Measurements from ENCODE around the gene UBE2E2. TPM values are rescaled to one million over a fixed set of nuclear protein-coding genes. Genes with fewer than 3 reads are reported as not detected.

UBE2E2 gene
- total and polyA plus RNA-seq, 2 experiments from 2014 or later = 29.0 to 75.4 TPM

DNA sequence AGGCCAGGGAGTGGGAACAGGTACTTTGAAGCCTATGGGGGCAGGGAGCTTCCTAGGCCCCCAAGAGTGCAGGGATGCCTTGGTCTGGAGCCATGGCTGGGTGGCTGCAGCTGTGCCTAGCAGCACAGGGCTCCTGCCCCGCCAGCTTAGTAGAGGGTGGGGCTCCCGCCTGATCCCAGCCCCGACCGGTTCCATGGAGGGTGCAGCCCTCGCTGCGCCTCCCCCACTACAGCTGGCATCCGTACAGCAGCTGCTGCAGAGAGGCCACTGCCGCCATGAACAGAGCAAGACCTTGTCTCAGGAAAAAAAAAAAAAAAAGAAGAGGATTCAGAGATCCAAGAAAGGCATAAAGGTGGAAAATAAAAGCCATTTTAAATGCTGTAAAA is 277.2 kb downstream of the UBE2E2 start:
- H3K9me3 ChIP-seq (ENCODE audit: low read depth) = no peaks in the 10 kb centered on the region
- no peak for DNase-seq
- no peaks in the 10 kb centered on the region for H3K4me1 ChIP-seq (ENCODE audit: insufficient read depth)
- H3F3A ChIP-seq (ENCODE audit: insufficient read depth) = no peaks in the 10 kb centered on the region
- no peaks in the 10 kb centered on the region; the same call in 1 of the 2 replicates for H3K79me2 ChIP-seq (ENCODE audit: insufficient read depth)
- in situ Hi-C loops (cut with MboI) = no loop called here
- H3K27me3 ChIP-seq (replicated peaks; ENCODE audit: insufficient read depth) = no peaks in the 10 kb centered on the region
- no peak overlapping the region for H3K27ac ChIP-seq
- H2AFZ ChIP-seq = no peak overlapping the region
- no peak overlapping the region for H3K9ac ChIP-seq
- H4K20me1 ChIP-seq (ENCODE audit: insufficient read depth) = no peaks in the 10 kb centered on the region
- 96% methylated on average over 8 of the region's 8 CpGs for WGBS, 2 experiments (ENCODE audit: low coverage in 1 of 2, low lambda C conversion rate in 2 of 2, missing lambda C conversion rate in 2 of 2)
- no peak for TF ChIP-seq EZH2 (IDR thresholded peaks at IDR 0.05; ENCODE audit: insufficient read depth, poor library complexity, severe bottlenecking)
- no peak for TF ChIP-seq EZH2phosphoT487 (IDR thresholded peaks at IDR 0.05; ENCODE audit: insufficient read depth, low read depth)
- H3K36me3 ChIP-seq (ENCODE audit: low read depth) = no peaks in the 10 kb centered on the region
- H3K9me2 ChIP-seq (ENCODE audit: insufficient read depth) = no peaks in the 10 kb centered on the region
- no peak overlapping the region for H3K4me2 ChIP-seq (ENCODE audit: unreplicated experiment)
- H3K4me3 ChIP-seq = no peak overlapping the region

DNA sequence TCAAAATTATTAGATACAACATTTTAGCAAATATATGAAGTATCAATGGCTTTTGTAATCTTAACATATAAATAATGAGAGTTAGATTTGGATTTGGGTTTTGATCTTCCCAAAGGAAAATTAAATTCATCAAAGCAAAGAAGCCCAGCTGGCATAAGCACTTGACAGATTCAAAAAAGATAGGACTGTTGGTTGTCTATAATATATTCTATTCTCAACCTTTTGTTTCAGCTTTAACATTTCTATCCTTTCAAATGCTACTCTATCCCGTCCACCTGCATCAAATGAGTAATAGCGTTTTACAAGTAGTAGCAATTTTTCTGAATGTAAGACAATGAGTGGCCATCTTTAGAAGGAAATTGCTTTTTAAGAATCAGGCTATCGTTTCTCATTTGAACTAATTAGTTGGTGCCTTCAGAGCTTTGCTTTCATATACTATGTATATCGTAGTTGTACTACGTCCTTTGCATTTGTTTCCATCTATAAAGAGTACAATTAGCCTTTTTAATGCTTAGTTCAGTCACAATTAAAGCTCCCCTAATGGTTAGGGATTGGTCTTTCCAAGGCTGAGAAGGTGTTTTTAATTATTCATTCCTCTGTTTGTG is 278.0 kb downstream of the UBE2E2 start:
- Histone ChIP-seq H3K9ac (no peak overlapping the region), H3K9me3 (ENCODE audit: low read depth) (no peaks in the 10 kb centered on the region), H3K4me3 (no peak overlapping the region), H3K27me3 (replicated peaks; ENCODE audit: insufficient read depth) (no peaks in the 10 kb centered on the region), H3K4me1 (ENCODE audit: insufficient read depth) (no peaks in the 10 kb centered on the region), H4K20me1 (ENCODE audit: insufficient read depth) (no peaks in the 10 kb centered on the region), H3K4me2 (ENCODE audit: unreplicated experiment) (no peak overlapping the region), H3K36me3 (ENCODE audit: low read depth) (no peaks in the 10 kb centered on the region), H2AFZ (no peak overlapping the region), H3K9me2 (ENCODE audit: insufficient read depth) (no peaks in the 10 kb centered on the region), H3F3A (ENCODE audit: insufficient read depth) (no peaks in the 10 kb centered on the region), H3K27ac (no peak overlapping the region), H3K79me2 (ENCODE audit: insufficient read depth) (no peaks in the 10 kb centered on the region; the same call in 1 of the 2 replicates)
- DNase-seq = no peak
- in situ Hi-C loops (cut with MboI) = no loop called here
- 96 to 99% methylated on average over 5 of the region's 5 CpGs for WGBS, 2 experiments (ENCODE audit: low coverage in 1 of 2, low lambda C conversion rate in 2 of 2, missing lambda C conversion rate in 2 of 2)
- TF ChIP-seq EZH2phosphoT487 (IDR thresholded peaks at IDR 0.05; ENCODE audit: insufficient read depth, low read depth) (no peak), EZH2 (IDR thresholded peaks at IDR 0.05; ENCODE audit: insufficient read depth, poor library complexity, severe bottlenecking) (no peak)

DNA sequence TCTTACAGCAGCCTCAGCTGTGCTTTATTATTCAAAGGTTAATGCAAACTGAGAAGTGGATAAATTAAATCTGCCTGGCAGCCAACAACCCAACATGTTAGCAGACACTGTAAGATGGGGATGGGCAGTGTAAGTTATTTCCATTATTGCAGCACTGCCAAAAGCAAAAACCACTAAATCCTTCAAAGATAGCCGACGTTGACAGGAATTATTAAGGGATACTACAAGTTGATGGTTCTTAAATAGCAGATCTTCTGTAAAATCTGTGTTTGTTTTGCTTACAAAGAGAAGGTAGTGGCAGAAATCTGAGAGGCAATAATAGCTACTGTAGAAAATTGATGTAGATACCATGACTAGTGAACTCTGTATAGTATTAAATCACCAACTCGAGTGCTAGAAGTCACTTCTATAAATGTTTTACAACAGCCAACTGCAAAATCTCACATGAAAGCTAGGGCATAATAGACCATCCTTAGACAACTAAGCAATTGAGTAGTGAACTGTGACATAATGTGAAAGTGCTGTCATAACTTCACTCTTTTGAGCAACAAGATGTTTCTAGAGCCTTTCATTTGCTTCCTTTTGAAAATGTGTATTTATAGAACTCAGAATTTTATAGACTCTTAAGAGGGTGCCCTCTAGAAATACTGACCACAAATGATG is 278.6 kb downstream of the UBE2E2 start:
- no peak for DNase-seq
- Histone ChIP-seq H3K4me2 (ENCODE audit: unreplicated experiment) (no peak overlapping the region), H3K27me3 (replicated peaks; ENCODE audit: insufficient read depth) (no peaks in the 10 kb centered on the region), H3K4me3 (no peak overlapping the region), H3F3A (ENCODE audit: insufficient read depth) (no peaks in the 10 kb centered on the region), H3K9ac (no peak overlapping the region), H3K36me3 (ENCODE audit: low read depth) (no peaks in the 10 kb centered on the region), H3K9me3 (ENCODE audit: low read depth) (no peaks in the 10 kb centered on the region), H3K4me1 (ENCODE audit: insufficient read depth) (no peaks in the 10 kb centered on the region), H3K9me2 (ENCODE audit: insufficient read depth) (no peaks in the 10 kb centered on the region), H3K79me2 (ENCODE audit: insufficient read depth) (no peaks in the 10 kb centered on the region), H4K20me1 (ENCODE audit: insufficient read depth) (no peaks in the 10 kb centered on the region), H3K27ac (no peak overlapping the region), H2AFZ (no peak overlapping the region)
- TF ChIP-seq EZH2 (IDR thresholded peaks at IDR 0.05; ENCODE audit: insufficient read depth, poor library complexity, severe bottlenecking) (no peak), EZH2phosphoT487 (IDR thresholded peaks at IDR 0.05; ENCODE audit: insufficient read depth, low read depth) (no peak)
- in situ Hi-C loops (cut with MboI) = no loop called here
- WGBS, 2 experiments (ENCODE audit: low coverage in 1 of 2, low lambda C conversion rate in 2 of 2, missing lambda C conversion rate in 2 of 2) = 61 to 67% methylated on average over 3 of the region's 3 CpGs

DNA sequence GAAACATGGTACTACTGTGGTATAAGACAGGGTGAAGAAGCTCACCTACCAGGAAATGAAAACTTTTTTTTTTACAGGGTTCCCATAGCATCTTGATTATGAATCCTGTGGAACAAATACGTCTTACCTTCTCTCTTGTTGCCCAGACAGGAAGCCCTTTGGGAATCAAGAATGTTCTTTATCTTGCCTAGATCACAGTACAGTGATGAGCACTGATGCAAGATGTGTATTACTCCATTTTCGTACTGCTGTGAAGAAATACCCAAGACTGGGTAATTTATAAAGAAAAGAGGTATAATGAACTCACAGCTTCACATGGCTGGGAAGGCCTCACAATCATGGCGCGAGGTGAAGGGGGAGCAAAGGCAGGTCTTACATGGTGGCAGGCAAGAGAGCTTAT is 281.3 kb downstream of the UBE2E2 start:
- Histone ChIP-seq H3K79me2 (ENCODE audit: insufficient read depth) (no peaks in the 10 kb centered on the region; the same call in 1 of the 2 replicates), H4K20me1 (ENCODE audit: insufficient read depth) (no peaks in the 10 kb centered on the region)
- 96 to 99% methylated on average over 4 of the region's 4 CpGs for WGBS, 2 experiments (ENCODE audit: low coverage in 1 of 2, low lambda C conversion rate in 2 of 2, missing lambda C conversion rate in 2 of 2)

More for the DNA sequence above, 281.3 kb downstream of the UBE2E2 start:
- no peak overlapping the region for H2AFZ ChIP-seq
- H3K4me2 ChIP-seq (ENCODE audit: unreplicated experiment) = no peak overlapping the region
- no peak overlapping the region for H3K4me3 ChIP-seq
- no peaks in the 10 kb centered on the region for H3F3A ChIP-seq (ENCODE audit: insufficient read depth)
- H3K9ac ChIP-seq = no peak overlapping the region
- in situ Hi-C loops (cut with MboI) = no loop called here
- H3K9me2 ChIP-seq (ENCODE audit: insufficient read depth) = no peaks in the 10 kb centered on the region
- H3K27me3 ChIP-seq (replicated peaks; ENCODE audit: insufficient read depth) = no peaks in the 10 kb centered on the region
- H3K4me1 ChIP-seq (ENCODE audit: insufficient read depth) = no peaks in the 10 kb centered on the region
- H3K36me3 ChIP-seq (ENCODE audit: low read depth) = no peaks in the 10 kb centered on the region
- no peak for DNase-seq
- no peaks in the 10 kb centered on the region for H3K9me3 ChIP-seq (ENCODE audit: low read depth)
- TF ChIP-seq EZH2 (IDR thresholded peaks at IDR 0.05; ENCODE audit: insufficient read depth, poor library complexity, severe bottlenecking) = no peak
- TF ChIP-seq EZH2phosphoT487 (IDR thresholded peaks at IDR 0.05; ENCODE audit: insufficient read depth, low read depth) = no peak
- H3K27ac ChIP-seq = no peak overlapping the region
